HCT116 (cell line): ENCODE measurements around the gene MMP23B. TPM values are rescaled to one million over a fixed set of nuclear protein-coding genes. Genes with fewer than 3 reads are reported as not detected.
A peak's percentile ranks its signal among the peaks of the same experiment; 100 is the strongest.

Source experiments
- ATAC-seq: fragments of 200-7000 bp; cut with Tn5 transposase; 2 replicates; pipeline ENCODE4 v1.9.1; 2020; ENCODE audit warnings: mild to moderate bottlenecking, moderate library complexity
- BruUV-seq: library from RNA; stranded (reverse); fragments of 400-500 nt; replicated peaks from 2 replicates; lab custom pipeline; 2021; lab: Mats Ljungman, UMichigan
- CTCF ChIA-PET: fragments of 300-600 bp; sonication (Branson Sonifier 250); formaldehyde crosslinking; loops from one replicate; lab custom pipeline; 2021; ENCODE audit warnings: antibody characterized with exemption; lab: Charles Lee
- POLR2A ChIA-PET: fragments of 300-600, 350-600 bp; sonication (Branson Sonifier 250); formaldehyde crosslinking; loops from one replicate; lab custom pipeline; 2021; ENCODE audit warnings: antibody characterized with exemption; lab: Charles Lee
- RAD21 ChIA-PET, 2 experiments: fragments of 300-600 bp; sonication (Branson Sonifier 250); formaldehyde crosslinking; loops; one replicate each; lab custom pipeline; 2023; ENCODE audit warnings: low total read pairs in 2 of 2; ENCODE audit not compliant: uncharacterized antibody in 2 of 2, unreplicated experiment in 2 of 2, low non-redundant PET in 1 of 2; lab: Charles Lee
- DNase-seq: peaks from one replicate; pipeline ENCODE4 v3.0.0-alpha.2; 2010; ENCODE audit warnings: low read depth, low spot score
- H2AFZ ChIP-seq: fragments of 200-600 bp; shearing (Covaris generic), sonication (generic); 2 replicates; pipeline ENCODE4 v1.6.1; 2017; ENCODE audit warnings: low read depth, mixed run types, mixed read lengths, antibody characterized with exemption, low read length; ENCODE audit not compliant: poor library complexity, severe bottlenecking
- H3K27ac ChIP-seq: 2 replicates; pipeline ENCODE4 v1.5.1; 2012; ENCODE audit warnings: low read depth, low read length
- H3K27me3 ChIP-seq: fragments of 200-600 bp; sonication (generic); 2 replicates; pipeline ENCODE4 v1.6.1; 2016; ENCODE audit warnings: mixed run types, low read length, mixed read lengths; ENCODE audit not compliant: insufficient read depth
- H3K36me3 ChIP-seq, 2 experiments: fragments of 200-500 bp in 1 of 2; fragments of 200-600 bp in 1 of 2; sonication (Bioruptor generic) in 1 of 2; sonication (generic) in 1 of 2; 2 replicates each; pipeline versions ENCODE4 v1.5.1 to v1.6.1; 2014 to 2016; ENCODE audit warnings: low read length in 2 of 2, inconsistent platforms in 1 of 2, mixed read lengths in 1 of 2, mixed run types in 1 of 2; ENCODE audit not compliant: insufficient read depth in 2 of 2, control insufficient read depth in 1 of 2
- H3K4me1 ChIP-seq, 2 experiments: fragments of 200-600 bp in 1 of 2; sonication (generic) in 1 of 2; 2 replicates each; pipeline versions ENCODE4 v1.5.1 to v1.6.1; 2012 to 2017; ENCODE audit warnings: low read length in 2 of 2, inconsistent platforms in 1 of 2, mild to moderate bottlenecking in 1 of 2, mixed read lengths in 1 of 2, mixed run types in 1 of 2, moderate library complexity in 1 of 2; ENCODE audit not compliant: insufficient read depth in 2 of 2, control insufficient read depth in 1 of 2
- H3K4me2 ChIP-seq: fragments of 200-600 bp; sonication (generic); 2 replicates; pipeline ENCODE4 v1.6.1; 2017; ENCODE audit warnings: mixed run types, low read length, mixed read lengths
- H3K4me3 ChIP-seq, 2 experiments: fragments of 200-600 bp in 1 of 2; sonication (generic) in 1 of 2; replicated peaks in 1 of 2; 2 replicates each; pipeline ENCODE4 v1.5.1; 2011 to 2016; ENCODE audit warnings: low read length in 2 of 2, control low read depth in 1 of 2, low read depth in 1 of 2, mild to moderate bottlenecking in 1 of 2, mixed read lengths in 1 of 2, mixed run types in 1 of 2
- H3K79me2 ChIP-seq: fragments of 200-600 bp; sonication (generic); 2 replicates; pipeline ENCODE4 v1.6.1; 2017; ENCODE audit warnings: mild to moderate bottlenecking, mixed run types, low read length, moderate library complexity, mixed read lengths; ENCODE audit not compliant: insufficient read depth
- H3K9ac ChIP-seq: fragments of 200-600 bp; sonication (generic); 2 replicates; pipeline ENCODE4 v1.6.1; 2016; ENCODE audit warnings: low read length, mixed read lengths
- H3K9me2 ChIP-seq: fragments of 200-600 bp; sonication (generic), shearing (Covaris generic); 2 replicates; pipeline ENCODE4 v1.6.1; 2017; ENCODE audit warnings: mixed run types, mild to moderate bottlenecking, moderate library complexity; ENCODE audit not compliant: insufficient read depth
- H3K9me3 ChIP-seq, 2 experiments: fragments of 200-500 bp in 1 of 2; fragments of 200-600 bp in 1 of 2; sonication (Bioruptor generic) in 1 of 2; sonication (generic) in 1 of 2; 2 replicates each; pipeline ENCODE4 v1.6.1; 2014 to 2017; ENCODE audit warnings: low read length in 2 of 2, mixed read lengths in 2 of 2, inconsistent platforms in 1 of 2, low read depth in 1 of 2, mild to moderate bottlenecking in 1 of 2, mixed run types in 1 of 2, moderate library complexity in 1 of 2; ENCODE audit not compliant: control insufficient read depth in 1 of 2, insufficient read depth in 1 of 2
- H4K20me1 ChIP-seq: fragments of 200-600 bp; sonication (generic), shearing (Covaris generic); 2 replicates; pipeline ENCODE4 v1.6.1; 2017; ENCODE audit warnings: mixed run types, mild to moderate bottlenecking, moderate library complexity; ENCODE audit not compliant: insufficient read depth
- ATF3 ChIP-seq: IDR thresholded peaks from 2 replicates; pipeline ENCODE4 v1.6.1; 2012
- CEBPB ChIP-seq: IDR thresholded peaks from 2 replicates; pipeline ENCODE4 v1.6.1; 2012; ENCODE audit warnings: low read depth
- EGR1 ChIP-seq: IDR thresholded peaks from 2 replicates; pipeline ENCODE4 v1.6.1; 2012; ENCODE audit warnings: low read depth
- ELF1 ChIP-seq: IDR thresholded peaks from 2 replicates; pipeline ENCODE4 v1.6.1; 2012; ENCODE audit warnings: low read depth, borderline replicate concordance
- EZH2 ChIP-seq: fragments of 200-600 bp; sonication (generic); IDR thresholded peaks from 2 replicates; pipeline ENCODE4 v1.6.1; 2017; ENCODE audit warnings: antibody characterized with exemption, mixed run types
- RAD21 ChIP-seq: IDR thresholded peaks from 2 replicates; pipeline ENCODE4 v1.6.1; 2012; ENCODE audit warnings: low read depth, mild to moderate bottlenecking
- REST ChIP-seq: IDR thresholded peaks from 2 replicates; pipeline ENCODE4 v1.6.1; 2012; ENCODE audit warnings: low read depth
- SP1 ChIP-seq: IDR thresholded peaks from 2 replicates; pipeline ENCODE4 v1.6.1; 2012; ENCODE audit warnings: low read depth
- SRF ChIP-seq: IDR thresholded peaks from 2 replicates; pipeline ENCODE4 v1.6.1; 2012; ENCODE audit warnings: low read depth
- ZFX ChIP-seq: fragments of 450-650 bp; IDR thresholded peaks from 2 replicates; pipeline ENCODE4 v1.6.1; 2017
- intact Hi-C: fragments of 100-400 bp; cut with micrococcal nuclease; formaldehyde crosslinking; loops from 2 replicates; pipeline ENCODE4 v1.10.0; 2022
- total RNA-seq: library from RNA; stranded (reverse); gene quantifications from one replicate; pipeline ENCODE4 v1.2.1, GENCODE V29; 2021; ENCODE audit not compliant: unreplicated experiment

MMP23B gene
- total RNA-seq, 1 experiment from 2014 or later: 8.7 TPM

GRCh38 chr1:1629430-1630190, 2.4 kb upstream of the MMP23B start:
- peak overlapping the region; percentile 84 for H3K4me2 ChIP-seq
- POLR2A ChIA-PET: interaction anchor here (1.2 to 2.4 kb wide), 2 partner anchors 11 to 15 kb away, joined by 6 to 15 read pairs; partner anchors contain the start of gene MIB2

More at GRCh38 chr1:1629430-1630190, 2.4 kb upstream of the MMP23B start:
- peaks cover 13% of the 10 kb centered on the region; the same call in 1 of the 2 replicates for H3K79me2 ChIP-seq
- H3K4me3 ChIP-seq: peak overlapping the region; percentile 69 to 88
- RAD21 ChIA-PET: interaction anchor here in 1 of 2 experiments (0.6 kb wide), 1 partner anchor 14 kb away, joined by 4 read pairs; the partner anchor contains the start of gene MIB2
- CTCF ChIA-PET: interaction anchor here (0.6 to 1.6 kb wide), 4 partner anchors 10 to 302 kb away, joined by 3 to 6 read pairs (median 4); partner anchors contain the start of gene MIB2
- peak overlapping the region; percentile 99 for H3K27ac ChIP-seq
- TF ChIP-seq RAD21 (no peak), REST (no peak), SRF (no peak), ZFX (no peak), EGR1 (no peak), EZH2 (no peak), ATF3 (no peak), ELF1 (no peak), SP1 (no peak), CEBPB (no peak)
- TF ChIP-seq, all 23 proteins: peak for 0
- no peaks in the 10 kb centered on the region for H3K27me3 ChIP-seq
- H3K9me2 ChIP-seq: no peaks in the 10 kb centered on the region
- H4K20me1 ChIP-seq: no peaks in the 10 kb centered on the region
- H3K4me1 ChIP-seq: peaks cover 4 to 38% of the 10 kb centered on the region in 2 experiments
- peak overlapping the region; percentile 86 for H3K9ac ChIP-seq
- intact Hi-C loops: no loop called here
- no TSS peak for BruUV-seq
- DNase-seq: no peak
- no peaks in the 10 kb centered on the region for H3K36me3 ChIP-seq
- no peak overlapping the region for H2AFZ ChIP-seq
- no peak for ATAC-seq
- H3K9me3 ChIP-seq: no peaks in the 10 kb centered on the region
